ENCODE results near the gene ANKS4B.

- TF ChIP-seq CTCF (optimal IDR thresholded peaks at IDR 0.05 in 1 of 3, IDR thresholded peaks at IDR 0.05 in 1 of 3, conservative IDR thresholded peaks at IDR 0.05 in 1 of 3; ENCODE audit: extremely low read depth in 1 of 3, insufficient read depth in 2 of 3, low read length in 3 of 3): no peak
- no peak for TF ChIP-seq EZH2 (IDR thresholded peaks at IDR 0.05; ENCODE audit: low read length)
These were observed 23.8 kb downstream of the ANKS4B start for GRCh38 chr16:21257284-21257683.

Measured in keratinocyte (primary cell).